Limb (tissue), 2 donors: ENCODE data around the gene PTGR2.
A peak's percentile ranks its signal among the peaks of the same experiment; 100 is the strongest.
"Not testable (repeated sequence)": the region's sequence is repeated elsewhere in the genome, so short reads cannot be mapped to it uniquely, and the experiment has no call there.

Source experiments
- DNase-seq, 2 donors: peaks; one replicate each; pipeline ENCODE4 v3.0.0-alpha.2; 2016; ENCODE audit errors: extremely low spot score in 2 of 2

PTGR2 gene

GRCh38 chr14:73851567-73852382, at the start of gene PTGR2:
TSS of gene PTGR2 (plus strand) at chr14:73851831. CDS start at chr14:73858863, 7,032 bp downstream.
- peak; percentile 98 to 99 for DNase-seq

GRCh38 chr14:73802431-73803188, 49.0 kb upstream of the PTGR2 start:
- no peak for DNase-seq

GRCh38 chr14:73804636-73805035, 47.0 kb upstream of the PTGR2 start:
- no peak for DNase-seq

- no peak for DNase-seq
These were observed 44.2 kb upstream of the PTGR2 start for GRCh38 chr14:73807457-73807856.

GRCh38 chr14:73809391-73809790, 42.2 kb upstream of the PTGR2 start:
- DNase-seq = peak; percentile 56 to 71

- no peak for DNase-seq
These were observed 41.0 kb upstream of the PTGR2 start for GRCh38 chr14:73810478-73811163.

- DNase-seq = no peak
These were observed 40.5 kb upstream of the PTGR2 start for GRCh38 chr14:73811164-73811503.

GRCh38 chr14:73814153-73814552, 37.5 kb upstream of the PTGR2 start:
- no peak for DNase-seq

- DNase-seq = no peak
These were observed 35.8 kb upstream of the PTGR2 start for GRCh38 chr14:73815849-73816248.

GRCh38 chr14:73816393-73816816, 35.2 kb upstream of the PTGR2 start:
- no peak for DNase-seq

GRCh38 chr14:73817020-73817655, 34.5 kb upstream of the PTGR2 start:
- no peak for DNase-seq

- DNase-seq = no peak
These were observed 32.8 kb upstream of the PTGR2 start for GRCh38 chr14:73818821-73819220.

- DNase-seq = no peak
These were observed 31.0 kb upstream of the PTGR2 start for GRCh38 chr14:73820631-73821030.

- no peak for DNase-seq
These were observed 28.2 kb upstream of the PTGR2 start for GRCh38 chr14:73823339-73823885.

GRCh38 chr14:73824127-73824526, 27.5 kb upstream of the PTGR2 start:
- no peak for DNase-seq

GRCh38 chr14:73824536-73824935, 27.1 kb upstream of the PTGR2 start:
- DNase-seq = no peak

GRCh38 chr14:73825551-73826188, 26.0 kb upstream of the PTGR2 start:
- DNase-seq = peak; percentile 87 to 89

- DNase-seq = not testable (repeated sequence)
These were observed 24.4 kb upstream of the PTGR2 start for GRCh38 chr14:73827190-73827589.

GRCh38 chr14:73829071-73829470, 22.6 kb upstream of the PTGR2 start:
- no peak for DNase-seq

- no peak for DNase-seq
These were observed 21.9 kb upstream of the PTGR2 start for GRCh38 chr14:73829526-73830431.
